GM19372 (cell line): ENCODE data around the gene MED16.

Experiments
- ATAC-seq: cut with Tn5 transposase; IDR thresholded peaks from one replicate; pipeline ENCODE4 v1.9.1; 2021; ENCODE audit warnings: mild to moderate bottlenecking, low read depth, moderate library complexity; ENCODE audit not compliant: unreplicated experiment

Gene MED16

DNA sequence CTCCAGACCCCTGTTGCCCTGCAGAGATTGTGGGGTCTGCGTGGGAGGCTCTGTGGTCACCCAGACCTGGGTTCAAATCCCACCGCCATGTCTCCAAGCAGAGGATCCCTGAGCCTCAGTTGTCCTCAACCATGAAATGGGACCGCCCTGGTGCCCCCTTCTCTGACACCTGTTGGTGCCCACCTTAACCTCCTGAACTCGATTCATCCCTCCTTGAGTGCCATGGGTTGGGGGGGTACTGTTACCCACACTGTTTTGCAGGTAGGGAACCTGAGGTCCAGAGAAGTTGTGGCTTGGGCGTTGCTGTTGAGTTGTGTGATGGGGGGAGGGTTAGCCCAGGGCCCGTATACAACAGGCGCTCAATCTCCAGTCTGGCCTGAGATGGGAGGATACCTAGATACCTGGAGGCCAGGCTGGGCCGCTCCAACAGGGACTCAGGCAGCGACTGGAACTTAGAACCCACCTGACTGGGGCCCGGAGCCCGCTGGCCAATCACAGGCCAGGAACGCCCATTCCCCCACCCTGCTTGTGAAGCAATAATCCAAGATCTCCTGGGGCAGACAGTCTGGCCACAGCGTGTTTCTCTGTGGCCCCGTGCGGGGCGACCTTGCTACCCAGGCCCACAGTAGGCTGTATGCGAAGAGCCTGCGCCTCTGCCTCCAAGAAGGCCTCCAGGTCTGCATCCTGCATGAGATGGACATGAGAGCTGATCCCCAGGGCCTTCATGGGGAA is 35.6 kb upstream of the MED16 start:
- no peak for ATAC-seq

GRCh38 chr19:927780-928401 is 34.9 kb upstream of the MED16 start:
- no peak for ATAC-seq

GRCh38 chr19:927351-927779 is 34.4 kb upstream of the MED16 start:
- ATAC-seq: no peak

GRCh38 chr19:926589-927350 is 33.8 kb upstream of the MED16 start:
- no peak for ATAC-seq

- no peak for ATAC-seq
Measured at GRCh38 chr19:926323-926588, 33.3 kb upstream of the MED16 start.

DNA sequence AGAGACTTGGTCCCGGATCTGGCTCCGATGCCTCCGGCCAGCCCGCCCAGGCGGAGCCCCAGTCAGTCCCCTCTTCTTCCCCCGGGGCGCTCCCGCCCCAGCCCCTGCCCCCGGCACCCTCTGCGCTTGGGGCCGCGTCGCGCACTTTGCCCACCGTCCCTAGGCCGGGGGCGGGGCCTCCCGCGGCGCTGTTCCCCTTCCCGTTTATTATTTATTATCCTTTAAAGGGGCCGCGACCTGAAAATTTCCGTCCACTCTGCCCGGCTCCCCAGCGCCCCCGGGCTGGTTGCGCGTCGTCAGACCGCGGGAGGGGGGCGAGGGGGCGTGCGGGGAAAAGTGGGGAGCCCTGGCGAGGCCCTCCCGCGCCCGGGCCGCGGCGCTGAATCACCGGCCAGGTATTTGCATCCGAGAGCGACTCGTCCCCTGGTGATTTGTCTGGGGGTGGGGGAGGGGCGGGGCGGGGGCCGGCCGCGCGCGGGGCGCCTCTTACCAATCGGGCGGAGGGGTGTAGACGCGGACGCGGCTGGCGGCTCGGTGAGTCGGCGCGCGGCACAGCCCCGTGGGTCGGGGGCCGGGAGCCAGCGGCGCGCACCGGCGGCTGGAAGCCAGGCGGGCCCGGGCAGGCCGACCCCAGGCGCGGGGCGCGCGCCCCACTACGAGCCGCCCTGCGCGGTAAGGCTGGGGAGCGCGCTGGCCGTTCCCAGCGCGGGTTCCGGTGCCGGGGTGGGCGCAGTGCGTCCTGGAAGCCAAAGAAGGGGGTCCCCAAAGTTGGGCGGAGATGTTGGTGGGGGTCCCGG is 32.7 kb upstream of the MED16 start, which contains the start of gene ARID3A:
TSS of gene ARID3A (plus strand) at position 510 of the 797 bp plus-strand sequence. CDS start 3,494 bp downstream, outside the sequence.
- ATAC-seq: peak; percentile 55

DNA sequence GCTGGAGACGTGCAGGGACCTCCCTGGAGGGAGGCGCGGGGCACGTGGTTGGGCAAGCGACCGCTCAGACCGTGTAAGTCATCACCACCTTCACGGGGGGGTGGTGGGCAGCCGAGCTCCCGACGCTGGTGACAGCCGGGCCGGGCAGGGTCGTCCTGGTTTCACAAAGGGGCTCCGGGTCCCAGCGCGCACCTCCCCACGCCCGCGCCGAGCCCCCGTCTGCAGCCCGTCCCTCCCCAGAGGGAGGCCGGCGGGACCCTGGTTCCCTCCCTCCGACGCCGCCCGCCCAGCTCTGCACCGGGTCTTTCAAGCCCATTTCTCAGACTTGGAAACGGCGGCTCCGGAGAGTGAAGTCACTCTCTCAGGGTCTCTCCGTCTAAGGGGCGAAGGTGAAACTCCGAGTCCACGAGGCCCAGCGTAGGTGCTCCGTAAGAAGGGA is 32.1 kb upstream of the MED16 start:
- peak; percentile 12 for ATAC-seq

DNA sequence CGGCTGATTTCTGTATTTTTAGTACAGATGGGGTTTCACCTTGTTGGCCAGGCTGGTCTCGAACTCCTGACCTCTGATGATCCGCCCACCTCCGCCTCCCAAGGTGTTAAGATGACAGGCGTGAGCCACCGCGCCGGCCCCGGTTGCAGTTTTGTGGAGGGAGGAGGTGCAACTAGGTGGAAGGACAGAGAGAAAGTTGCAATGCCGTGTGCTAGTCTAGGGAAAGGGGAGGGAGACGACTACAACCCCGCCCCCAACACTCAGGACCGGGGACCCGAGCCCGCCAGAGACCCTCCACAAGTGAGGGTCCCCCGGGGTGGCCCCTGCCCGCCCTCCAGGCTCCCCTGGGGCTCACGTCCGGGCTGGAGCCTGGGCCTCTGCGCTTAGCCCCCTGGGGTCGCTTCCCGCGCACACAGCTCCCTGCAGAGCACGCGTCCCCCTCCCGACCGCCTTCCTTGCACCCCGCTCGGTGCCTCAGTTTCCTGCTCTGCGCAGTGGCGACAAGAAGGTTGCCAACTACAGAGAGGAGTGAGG is 31.6 kb upstream of the MED16 start:
- ATAC-seq: no peak

DNA sequence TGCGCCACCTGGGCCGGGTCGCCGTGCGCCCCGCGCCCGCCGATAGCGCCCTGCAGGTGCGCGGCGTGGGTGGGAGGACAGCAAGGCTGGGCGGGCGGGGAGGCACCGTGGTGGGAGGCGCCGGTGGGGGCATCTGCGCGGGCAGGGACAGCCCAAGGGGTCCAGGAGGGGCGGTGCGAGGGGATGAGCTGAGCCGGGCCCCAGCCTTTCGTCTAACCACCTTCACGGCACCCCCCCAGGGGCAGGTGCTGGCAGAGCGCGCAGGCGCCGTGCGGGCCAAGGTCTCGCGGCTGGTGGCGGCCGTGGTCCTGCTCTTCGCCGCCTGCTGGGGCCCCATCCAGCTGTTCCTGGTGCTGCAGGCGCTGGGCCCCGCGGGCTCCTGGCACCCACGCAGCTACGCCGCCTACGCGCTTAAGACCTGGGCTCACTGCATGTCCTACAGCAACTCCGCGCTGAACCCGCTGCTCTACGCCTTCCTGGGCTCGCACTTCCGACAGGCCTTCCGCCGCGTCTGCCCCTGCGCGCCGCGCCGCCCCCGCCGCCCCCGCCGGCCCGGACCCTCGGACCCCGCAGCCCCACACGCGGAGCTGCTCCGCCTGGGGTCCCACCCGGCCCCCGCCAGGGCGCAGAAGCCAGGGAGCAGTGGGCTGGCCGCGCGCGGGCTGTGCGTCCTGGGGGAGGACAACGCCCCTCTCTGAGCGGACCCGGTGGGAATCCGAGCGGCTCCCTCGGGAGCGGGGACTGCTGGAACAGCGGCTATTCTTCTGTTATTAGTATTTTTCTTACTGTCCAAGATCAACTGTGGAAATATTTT is 27.3 kb upstream of the MED16 start:
- no peak for ATAC-seq

DNA sequence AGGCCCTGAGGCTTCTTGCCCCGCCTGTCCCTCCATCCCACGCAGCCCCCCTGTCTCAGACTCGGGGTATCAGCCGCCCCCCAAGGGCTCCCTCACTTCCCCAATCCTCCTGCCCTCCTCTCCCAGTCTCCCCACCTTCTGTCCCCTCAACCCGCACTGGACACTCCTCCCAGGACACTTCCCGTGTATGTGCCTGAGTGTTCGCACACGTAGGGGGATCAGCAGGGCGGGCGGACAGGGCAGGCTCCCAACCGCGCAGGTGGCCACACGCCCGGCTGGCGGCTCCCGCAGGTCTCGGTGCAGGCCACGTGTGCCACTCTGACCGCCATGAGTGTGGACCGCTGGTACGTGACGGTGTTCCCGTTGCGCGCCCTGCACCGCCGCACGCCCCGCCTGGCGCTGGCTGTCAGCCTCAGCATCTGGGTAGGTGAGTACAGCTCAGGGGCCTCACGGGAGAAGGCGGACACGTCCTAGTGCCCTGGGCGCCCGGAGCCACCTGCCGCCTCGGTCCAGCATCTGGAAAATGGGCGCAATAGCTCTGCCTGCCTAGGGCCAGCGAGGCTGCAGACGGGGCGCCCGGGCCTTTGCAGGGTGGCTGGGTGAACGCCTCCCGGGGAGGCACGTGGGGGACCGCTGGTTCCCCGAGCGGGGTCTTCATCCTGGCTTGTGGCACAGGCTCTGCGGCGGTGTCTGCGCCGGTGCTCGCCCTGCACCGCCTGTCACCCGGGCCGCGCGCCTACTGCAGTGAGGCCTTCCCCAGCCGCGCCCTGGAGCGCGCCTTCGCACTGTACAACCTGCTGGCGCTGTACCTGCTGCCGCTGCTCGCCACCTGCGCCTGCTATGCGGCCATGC is 26.4 kb upstream of the MED16 start:
- ATAC-seq: no peak

GRCh38 chr19:918481-919198 is 25.7 kb upstream of the MED16 start:
- ATAC-seq: no peak

DNA sequence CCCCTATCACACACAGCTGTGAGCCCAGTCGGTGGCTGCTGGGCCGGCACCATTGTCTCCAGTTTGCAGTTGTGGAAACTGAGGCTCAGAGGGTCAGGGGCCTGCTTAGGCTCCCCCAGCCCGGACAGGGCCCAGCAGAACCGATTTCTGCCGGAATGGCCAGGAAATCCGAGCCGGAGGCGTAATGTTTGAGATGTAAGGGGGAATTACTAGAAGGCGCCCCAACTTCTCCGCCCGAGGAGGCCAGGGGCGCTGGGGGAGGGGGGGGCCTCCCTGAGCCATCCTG is 25.1 kb upstream of the MED16 start:
- no peak for ATAC-seq

DNA sequence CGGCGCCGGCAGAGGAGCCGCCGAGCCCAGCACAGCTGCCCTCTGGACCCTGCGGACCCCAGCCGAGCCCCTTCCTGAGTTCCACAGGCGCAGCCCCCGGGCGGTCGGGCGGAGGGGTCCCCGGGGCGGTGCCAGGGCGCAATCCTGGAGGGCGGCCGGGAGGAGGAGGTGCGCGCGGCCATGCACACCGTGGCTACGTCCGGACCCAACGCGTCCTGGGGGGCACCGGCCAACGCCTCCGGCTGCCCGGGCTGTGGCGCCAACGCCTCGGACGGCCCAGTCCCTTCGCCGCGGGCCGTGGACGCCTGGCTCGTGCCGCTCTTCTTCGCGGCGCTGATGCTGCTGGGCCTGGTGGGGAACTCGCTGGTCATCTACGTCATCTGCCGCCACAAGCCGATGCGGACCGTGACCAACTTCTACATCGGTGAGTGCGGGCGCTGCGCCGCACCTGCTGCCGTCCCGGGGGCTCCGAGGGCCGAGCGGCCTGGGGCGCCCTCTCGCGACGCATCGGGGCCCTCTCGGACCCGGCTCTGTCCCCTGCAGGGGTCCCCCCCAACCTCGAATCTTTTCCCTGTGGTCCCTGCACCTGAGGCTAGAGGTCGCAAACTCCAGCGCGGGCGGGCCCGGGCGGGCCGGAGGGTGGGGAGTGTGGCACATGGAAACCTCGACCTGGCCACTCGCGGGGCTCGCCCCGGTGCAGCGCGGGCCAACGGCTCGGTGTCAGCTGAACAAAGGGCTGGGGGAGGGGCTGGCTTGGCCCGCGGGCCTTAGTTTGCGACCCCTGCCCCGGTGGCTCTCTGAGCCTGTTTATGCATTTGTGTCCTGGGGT is 24.6 kb upstream of the MED16 start, which contains the start of gene KISS1R:
TSS of gene KISS1R (plus strand) at position 11 of the 829 bp plus-strand sequence. CDS start at position 181, 170 bp downstream.
- ATAC-seq: no peak

GRCh38 chr19:916645-917322 is 23.8 kb upstream of the MED16 start:
- ATAC-seq: no peak

DNA sequence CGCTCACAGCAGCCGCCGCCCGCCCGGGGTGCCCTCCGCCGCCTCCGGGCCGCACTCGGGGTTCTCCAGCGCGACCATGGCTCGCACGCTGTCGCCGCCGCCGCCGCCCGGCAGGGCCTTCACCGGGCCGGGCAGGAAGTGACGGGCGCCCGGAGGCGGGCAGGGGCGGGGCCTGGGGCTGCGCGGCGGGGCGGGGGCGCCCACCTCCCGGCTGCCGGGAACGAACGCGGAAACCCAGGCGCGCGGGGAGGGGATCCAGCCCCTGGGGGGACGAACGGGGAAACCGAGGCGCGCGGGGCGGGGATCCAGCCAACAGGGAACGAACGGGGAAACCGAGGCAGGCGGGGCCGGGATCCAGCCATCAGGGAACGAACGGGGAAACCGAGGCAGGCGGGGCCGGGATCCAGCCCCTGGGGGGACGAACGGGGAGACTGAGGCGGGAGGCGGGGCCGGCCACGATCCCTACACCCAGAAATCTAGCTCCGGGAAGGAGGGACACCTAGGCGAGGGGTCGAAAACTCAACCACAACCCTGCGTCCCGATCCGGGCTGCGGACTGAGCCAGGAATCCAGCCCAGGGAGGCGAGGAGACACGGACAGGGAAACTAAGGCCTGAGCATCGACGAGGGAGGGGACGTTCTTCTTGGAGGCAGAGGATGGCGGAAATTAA is 20.2 kb upstream of the MED16 start, which contains the start of gene R3HDM4:
TSS of gene R3HDM4 (minus strand) at position 140 of the 669 bp plus-strand sequence. CDS start at position 78, 62 bp downstream.
- ATAC-seq: no peak
